Fibroblast of mammary gland (primary cell): ENCODE results near the gene THY1.

Experiments
- DNase-seq: peaks from one replicate; pipeline ENCODE4 v3.0.0-alpha.2; 2010; ENCODE audit warnings: low read depth
- H3K4me3 ChIP-seq: 2 replicates; pipeline ENCODE4 v1.5.1; 2011; ENCODE audit warnings: low read depth, mild to moderate bottlenecking, low read length, moderate library complexity; ENCODE audit not compliant: control insufficient read depth
- TF ChIP-seq, protein P1 (sequence below): conservative IDR thresholded peaks from 2 replicates; pipeline ENCODE4 v1.5.1; 2011; ENCODE audit warnings: low read depth, low read length, inconsistent platforms; ENCODE audit not compliant: control insufficient read depth, insufficient read depth

The THY1 gene

DNA sequence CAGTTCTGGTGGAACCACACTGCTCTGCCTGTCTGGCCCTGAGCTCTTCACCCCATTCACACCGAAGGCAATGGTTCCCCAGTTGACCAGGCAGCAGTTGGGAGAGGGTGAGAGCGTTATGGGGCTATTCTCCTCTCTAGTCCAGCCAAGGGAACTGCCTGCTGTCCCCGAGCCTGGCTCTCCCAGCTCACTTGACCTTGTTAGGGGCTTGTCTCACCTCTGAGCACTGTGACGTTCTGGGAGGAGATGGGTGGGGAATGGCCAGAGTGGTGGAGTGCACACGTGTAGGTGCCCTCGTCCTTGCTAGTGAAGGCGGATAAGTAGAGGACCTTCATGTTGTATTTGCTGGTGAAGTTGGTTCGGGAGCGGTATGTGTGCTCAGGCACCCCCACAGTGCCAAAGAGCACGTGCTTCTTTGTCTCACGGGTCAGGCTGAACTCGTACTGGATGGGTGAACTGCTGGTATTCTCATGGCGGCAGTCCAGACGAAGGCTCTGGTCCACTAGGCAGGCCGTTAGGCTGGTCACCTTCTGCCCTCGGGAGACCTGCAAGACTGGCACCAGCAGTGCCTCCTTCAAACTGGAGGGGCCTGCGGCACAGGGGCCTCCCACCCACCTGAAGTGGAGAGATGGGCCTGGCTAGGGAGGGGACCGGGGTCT is 3.0 kb downstream of the THY1 start:
- TF ChIP-seq, protein P1, sequence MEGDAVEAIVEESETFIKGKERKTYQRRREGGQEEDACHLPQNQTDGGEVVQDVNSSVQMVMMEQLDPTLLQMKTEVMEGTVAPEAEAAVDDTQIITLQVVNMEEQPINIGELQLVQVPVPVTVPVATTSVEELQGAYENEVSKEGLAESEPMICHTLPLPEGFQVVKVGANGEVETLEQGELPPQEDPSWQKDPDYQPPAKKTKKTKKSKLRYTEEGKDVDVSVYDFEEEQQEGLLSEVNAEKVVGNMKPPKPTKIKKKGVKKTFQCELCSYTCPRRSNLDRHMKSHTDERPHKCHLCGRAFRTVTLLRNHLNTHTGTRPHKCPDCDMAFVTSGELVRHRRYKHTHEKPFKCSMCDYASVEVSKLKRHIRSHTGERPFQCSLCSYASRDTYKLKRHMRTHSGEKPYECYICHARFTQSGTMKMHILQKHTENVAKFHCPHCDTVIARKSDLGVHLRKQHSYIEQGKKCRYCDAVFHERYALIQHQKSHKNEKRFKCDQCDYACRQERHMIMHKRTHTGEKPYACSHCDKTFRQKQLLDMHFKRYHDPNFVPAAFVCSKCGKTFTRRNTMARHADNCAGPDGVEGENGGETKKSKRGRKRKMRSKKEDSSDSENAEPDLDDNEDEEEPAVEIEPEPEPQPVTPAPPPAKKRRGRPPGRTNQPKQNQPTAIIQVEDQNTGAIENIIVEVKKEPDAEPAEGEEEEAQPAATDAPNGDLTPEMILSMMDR = no peak
- DNase-seq = no peak
- H3K4me3 ChIP-seq = no peak overlapping the region

- no peak overlapping the region for H3K4me3 ChIP-seq
Measured at GRCh38 chr11:119419246-119419645, 3.7 kb downstream of the THY1 start.

DNA sequence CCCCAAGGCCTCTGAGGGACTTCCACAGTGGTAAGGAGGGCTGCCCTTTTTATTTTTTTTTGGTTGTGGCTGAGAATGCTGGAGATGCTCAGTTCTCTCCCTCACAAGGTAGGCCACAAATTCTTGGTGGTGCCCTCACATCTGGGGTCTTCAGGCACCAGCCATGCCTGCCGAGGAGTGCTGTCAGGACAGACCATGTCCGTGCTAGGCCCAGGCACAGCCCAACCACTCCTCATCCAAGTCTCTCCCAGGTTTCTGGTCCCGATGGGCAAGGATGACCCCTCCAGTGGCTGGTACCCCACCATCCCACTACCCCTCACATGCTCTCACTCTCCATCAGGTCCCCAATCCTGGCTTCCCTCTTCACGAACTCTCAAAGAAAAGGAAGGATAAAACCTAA is 4.2 kb downstream of the THY1 start:
- H3K4me3 ChIP-seq = no peak overlapping the region
- no peak for DNase-seq

More at GRCh38 chr11:119419246-119419645, 3.7 kb downstream of the THY1 start:
- no peak for DNase-seq
- TF ChIP-seq, protein P1 = no peak

GRCh38 chr11:119417726-119418540 is 5.0 kb downstream of the THY1 start:
- no peak overlapping the region for H3K4me3 ChIP-seq
- TF ChIP-seq, protein P1 = no peak
- DNase-seq = peak; percentile 97

More for the DNA sequence above, 4.2 kb downstream of the THY1 start:
- TF ChIP-seq, protein P1 = no peak

DNA sequence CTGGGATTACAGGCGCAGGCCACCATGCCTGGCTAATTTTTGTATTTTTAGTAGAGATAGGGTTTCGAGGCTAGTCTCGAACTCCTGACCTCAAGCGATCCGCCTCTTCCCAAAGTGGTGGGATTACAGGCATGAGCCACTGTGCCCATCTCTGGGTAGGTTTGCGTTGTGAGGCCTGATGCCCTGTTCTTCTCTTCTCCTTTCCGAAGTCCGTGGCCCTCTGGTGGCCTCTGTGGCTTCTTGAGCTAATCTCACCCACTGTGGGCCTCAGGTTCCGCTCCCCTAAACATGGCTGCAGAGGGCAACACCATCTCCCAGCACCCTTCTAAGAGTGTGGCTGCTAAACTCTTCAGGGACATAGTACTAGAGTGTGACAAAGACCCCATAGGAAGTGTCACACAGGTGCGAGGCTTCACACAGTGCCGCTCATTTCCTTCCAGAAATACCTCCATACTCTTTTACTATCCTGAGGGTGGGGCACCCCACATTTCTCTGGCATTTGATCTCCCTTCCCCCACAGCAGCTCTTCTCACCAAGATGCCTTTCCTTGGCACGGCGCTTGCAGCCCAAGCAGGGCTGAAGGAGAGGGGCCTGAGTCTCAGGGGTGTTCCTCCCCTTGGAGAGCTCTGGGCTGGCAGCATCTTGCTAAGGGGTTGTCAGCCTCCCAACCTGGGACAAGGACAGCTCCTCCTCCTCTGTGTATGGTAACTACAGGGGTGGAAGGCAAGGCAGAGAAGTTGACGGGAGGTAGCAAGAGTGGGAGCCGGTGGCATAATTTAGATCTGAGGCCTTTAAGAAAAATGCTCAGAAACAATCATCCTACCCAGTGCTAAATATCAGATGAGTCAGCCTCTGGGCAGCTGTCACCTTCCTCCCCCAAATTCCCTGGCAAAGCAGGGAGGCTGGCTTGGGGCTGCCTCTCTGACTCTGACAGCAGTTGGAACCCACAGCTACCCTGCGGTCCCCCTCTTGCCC is 6.1 kb downstream of the THY1 start:
- TF ChIP-seq, protein P1 = no peak
- peak overlapping the region; percentile 2 for H3K4me3 ChIP-seq
- peak; percentile 73 for DNase-seq

DNA sequence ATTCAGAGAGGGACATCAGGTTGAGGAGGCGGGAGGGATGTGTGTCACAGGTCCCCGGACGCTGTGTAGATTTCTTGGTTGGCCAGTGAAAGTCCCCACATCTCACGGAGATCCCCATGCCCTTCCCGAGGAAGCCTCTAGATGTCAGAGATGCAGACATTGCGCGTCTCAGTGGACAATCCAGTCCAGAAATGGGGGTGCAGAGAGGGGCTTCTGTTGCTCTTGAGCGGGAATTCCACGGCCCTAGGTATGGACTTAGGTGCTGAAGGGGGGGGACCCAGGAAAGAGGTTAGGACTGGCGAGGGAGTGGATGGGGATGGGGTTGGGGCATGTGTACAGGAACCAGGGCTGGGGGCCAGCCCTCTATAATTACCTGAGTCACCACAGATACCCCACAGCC is 7.0 kb downstream of the THY1 start:
- TF ChIP-seq, protein P1 = no peak
- no peak for DNase-seq
- H3K4me3 ChIP-seq = no peak overlapping the region
